Measurements from ENCODE around the gene MECP2.

DNA sequence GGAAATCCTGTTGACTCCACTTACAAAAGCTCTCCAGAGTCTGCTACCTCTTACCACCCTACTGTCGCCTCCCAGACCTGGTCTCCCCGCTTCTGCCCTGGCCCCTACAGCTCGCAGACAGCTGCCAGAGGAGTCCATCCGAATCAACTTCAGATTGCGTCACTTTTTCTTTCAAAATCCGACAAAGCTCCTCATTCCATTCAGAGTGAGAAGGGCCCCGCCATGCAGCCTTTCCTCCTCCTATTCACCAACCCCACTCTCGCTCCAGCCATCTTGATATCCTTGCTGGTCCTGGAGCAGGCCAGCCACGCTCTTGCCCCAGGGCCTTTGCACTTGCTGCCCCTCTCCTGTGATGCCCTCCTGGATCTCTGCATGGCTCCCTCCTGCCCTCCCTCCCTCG lies 41.3 kb upstream of the MECP2 start:
- TF ChIP-seq, protein P1, sequence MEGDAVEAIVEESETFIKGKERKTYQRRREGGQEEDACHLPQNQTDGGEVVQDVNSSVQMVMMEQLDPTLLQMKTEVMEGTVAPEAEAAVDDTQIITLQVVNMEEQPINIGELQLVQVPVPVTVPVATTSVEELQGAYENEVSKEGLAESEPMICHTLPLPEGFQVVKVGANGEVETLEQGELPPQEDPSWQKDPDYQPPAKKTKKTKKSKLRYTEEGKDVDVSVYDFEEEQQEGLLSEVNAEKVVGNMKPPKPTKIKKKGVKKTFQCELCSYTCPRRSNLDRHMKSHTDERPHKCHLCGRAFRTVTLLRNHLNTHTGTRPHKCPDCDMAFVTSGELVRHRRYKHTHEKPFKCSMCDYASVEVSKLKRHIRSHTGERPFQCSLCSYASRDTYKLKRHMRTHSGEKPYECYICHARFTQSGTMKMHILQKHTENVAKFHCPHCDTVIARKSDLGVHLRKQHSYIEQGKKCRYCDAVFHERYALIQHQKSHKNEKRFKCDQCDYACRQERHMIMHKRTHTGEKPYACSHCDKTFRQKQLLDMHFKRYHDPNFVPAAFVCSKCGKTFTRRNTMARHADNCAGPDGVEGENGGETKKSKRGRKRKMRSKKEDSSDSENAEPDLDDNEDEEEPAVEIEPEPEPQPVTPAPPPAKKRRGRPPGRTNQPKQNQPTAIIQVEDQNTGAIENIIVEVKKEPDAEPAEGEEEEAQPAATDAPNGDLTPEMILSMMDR (IDR thresholded peaks at IDR 0.05; ENCODE audit: poor library complexity), result no peak
- TF ChIP-seq EZH2 (IDR thresholded peaks at IDR 0.05; ENCODE audit: borderline replicate concordance) (no peak), EZH2phosphoT487 (IDR thresholded peaks at IDR 0.05; ENCODE audit: low read depth, severe bottlenecking, unreplicated experiment) (no peak)

Data from hepatocyte (in vitro differentiated cells).